ENCODE results near the gene KRTAP10-1.

The KRTAP10-1 gene

GRCh38 chr21:44544566-44544965 lies 4.6 kb upstream of the KRTAP10-1 start:
- no peak for FAIRE-seq
- TF ChIP-seq, protein P1, sequence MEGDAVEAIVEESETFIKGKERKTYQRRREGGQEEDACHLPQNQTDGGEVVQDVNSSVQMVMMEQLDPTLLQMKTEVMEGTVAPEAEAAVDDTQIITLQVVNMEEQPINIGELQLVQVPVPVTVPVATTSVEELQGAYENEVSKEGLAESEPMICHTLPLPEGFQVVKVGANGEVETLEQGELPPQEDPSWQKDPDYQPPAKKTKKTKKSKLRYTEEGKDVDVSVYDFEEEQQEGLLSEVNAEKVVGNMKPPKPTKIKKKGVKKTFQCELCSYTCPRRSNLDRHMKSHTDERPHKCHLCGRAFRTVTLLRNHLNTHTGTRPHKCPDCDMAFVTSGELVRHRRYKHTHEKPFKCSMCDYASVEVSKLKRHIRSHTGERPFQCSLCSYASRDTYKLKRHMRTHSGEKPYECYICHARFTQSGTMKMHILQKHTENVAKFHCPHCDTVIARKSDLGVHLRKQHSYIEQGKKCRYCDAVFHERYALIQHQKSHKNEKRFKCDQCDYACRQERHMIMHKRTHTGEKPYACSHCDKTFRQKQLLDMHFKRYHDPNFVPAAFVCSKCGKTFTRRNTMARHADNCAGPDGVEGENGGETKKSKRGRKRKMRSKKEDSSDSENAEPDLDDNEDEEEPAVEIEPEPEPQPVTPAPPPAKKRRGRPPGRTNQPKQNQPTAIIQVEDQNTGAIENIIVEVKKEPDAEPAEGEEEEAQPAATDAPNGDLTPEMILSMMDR (IDR thresholded peaks at IDR 0.05; ENCODE audit: insufficient read depth, missing control alignments): no peak
- no peak for DNase-seq (ENCODE audit: insufficient read length, low spot score)

GRCh38 chr21:44542716-44543115 lies 2.7 kb upstream of the KRTAP10-1 start:
- TF ChIP-seq, protein P1 (IDR thresholded peaks at IDR 0.05; ENCODE audit: insufficient read depth, missing control alignments): no peak
- no peak for DNase-seq (ENCODE audit: insufficient read length, low spot score)
- no peak for FAIRE-seq

DNA sequence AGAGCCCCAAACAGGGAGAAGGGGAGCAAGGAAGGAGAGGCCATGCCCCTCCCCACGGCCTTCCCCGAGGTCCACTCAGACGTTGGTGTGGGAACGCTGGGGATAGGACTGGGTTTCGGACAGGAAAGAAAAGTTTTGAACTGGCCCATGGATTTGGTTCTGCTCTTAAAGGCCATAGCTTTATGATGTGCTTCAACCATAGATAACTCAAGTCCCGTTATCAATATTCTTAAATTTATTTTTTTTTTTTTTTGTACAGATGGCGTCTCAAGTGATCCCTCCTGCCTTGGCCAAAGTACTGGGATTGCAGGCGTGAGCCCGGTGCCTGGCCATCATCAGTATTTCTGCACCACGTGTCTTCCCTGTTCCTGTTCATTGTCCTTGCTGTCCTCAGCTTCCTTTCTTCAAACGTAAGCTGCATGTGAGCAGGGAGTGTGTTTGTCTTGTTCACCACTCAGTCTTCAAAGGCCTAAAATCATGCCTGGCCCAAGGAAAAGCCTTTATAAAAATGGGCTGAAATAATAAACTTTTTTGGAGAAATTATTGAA lies 820 bp upstream of the KRTAP10-1 start:
- no peak for FAIRE-seq
- TF ChIP-seq, protein P1 (IDR thresholded peaks at IDR 0.05; ENCODE audit: insufficient read depth, missing control alignments): no peak
- DNase-seq (ENCODE audit: insufficient read length, low spot score): no peak

GRCh38 chr21:44539046-44539445 lies 949 bp downstream of the KRTAP10-1 start:
- TF ChIP-seq, protein P1 (IDR thresholded peaks at IDR 0.05; ENCODE audit: insufficient read depth, missing control alignments): no peak
- FAIRE-seq: no peak
- DNase-seq (ENCODE audit: insufficient read length, low spot score): no peak

- TF ChIP-seq, protein P1 (IDR thresholded peaks at IDR 0.05; ENCODE audit: insufficient read depth, missing control alignments): no peak
- FAIRE-seq: no peak
Measured at GRCh38 chr21:44537930-44538911, 1.8 kb downstream of the KRTAP10-1 start.

GRCh38 chr21:44535963-44536362 lies 4.0 kb downstream of the KRTAP10-1 start:
- DNase-seq (ENCODE audit: insufficient read length, low spot score): no peak
- no peak for FAIRE-seq
- TF ChIP-seq, protein P1 (IDR thresholded peaks at IDR 0.05; ENCODE audit: insufficient read depth, missing control alignments): no peak

More at GRCh38 chr21:44537930-44538911, 1.8 kb downstream of the KRTAP10-1 start:
- no peak for DNase-seq (ENCODE audit: insufficient read length, low spot score)

DNA sequence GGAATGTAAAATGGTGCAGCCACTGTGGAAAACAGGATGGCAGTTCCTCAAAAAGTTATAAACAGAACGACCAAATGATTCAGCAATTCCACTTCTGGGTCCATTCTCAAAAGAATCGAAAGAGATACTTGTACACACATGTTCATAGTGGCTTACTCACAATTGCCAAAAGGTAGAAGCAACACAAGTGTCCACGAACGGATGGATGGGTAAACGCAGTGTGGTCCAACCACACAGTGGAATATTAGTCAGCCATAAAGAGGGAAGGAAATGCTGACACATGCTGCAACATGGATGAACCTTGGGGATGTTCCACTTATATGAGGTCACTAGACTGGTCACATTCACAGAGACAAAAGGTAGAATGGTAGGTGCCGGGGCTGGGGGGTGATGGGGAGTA lies 5.3 kb downstream of the KRTAP10-1 start:
- DNase-seq (ENCODE audit: insufficient read length, low spot score) (no peak), FAIRE-seq (no peak)
- TF ChIP-seq, protein P1 (IDR thresholded peaks at IDR 0.05; ENCODE audit: insufficient read depth, missing control alignments): no peak
